Progenitor cell of endocrine pancreas (in vitro differentiated cells): Measurements from ENCODE around the gene LAMC3. TPM values are rescaled to one million over a fixed set of nuclear protein-coding genes. Genes with fewer than 3 reads are reported as not detected.

ENCODE experiments used
- DNase-seq: peaks from one replicate; pipeline ENCODE4 v3.0.0; 2021; ENCODE audit warnings: low spot score; ENCODE audit not compliant: unreplicated experiment
- H3K27ac Mint-ChIP-seq: 2 replicates; pipeline ENCODE4 v1.8.0; 2021; ENCODE audit warnings: mild to moderate bottlenecking, moderate library complexity, mixed read lengths
- H3K27me3 Mint-ChIP-seq: 2 replicates; pipeline ENCODE4 v1.8.0; 2021; ENCODE audit warnings: mixed read lengths
- H3K36me3 Mint-ChIP-seq: 2 replicates; pipeline ENCODE4 v1.8.0; 2022; ENCODE audit warnings: mixed read lengths; ENCODE audit not compliant: insufficient read depth
- H3K4me1 Mint-ChIP-seq: 2 replicates; pipeline ENCODE4 v1.8.0; 2021; ENCODE audit warnings: low read depth, mixed read lengths
- H3K4me3 Mint-ChIP-seq: 2 replicates; pipeline ENCODE4 v1.8.0; 2021; ENCODE audit warnings: low read depth, mild to moderate bottlenecking, moderate library complexity, mixed read lengths
- H3K9me3 Mint-ChIP-seq: 2 replicates; pipeline ENCODE4 v1.8.0; 2021; ENCODE audit warnings: low read depth, mixed read lengths
- CTCF ChIP-seq: fragments of 200-600 bp; sonication (generic); IDR thresholded peaks from one replicate; pipeline ENCODE4 v1.5.0; 2021; ENCODE audit warnings: antibody characterized with exemption, mild to moderate bottlenecking; ENCODE audit not compliant: unreplicated experiment
- total RNA-seq: library from RNA; stranded (reverse); gene quantifications from 2 replicates; pipeline ENCODE4 v1.2.1, GENCODE V29; 2021

LAMC3 gene
- total RNA-seq, 1 donor from 2014 or later = 0.12 TPM

- DNase-seq = no peak
- H3K36me3 Mint-ChIP-seq = peaks cover 7% of the 10 kb centered on the region
These were observed 110.6 kb downstream of the LAMC3 start for GRCh38 chr9:131119600-131119999.

GRCh38 chr9:131120620-131121228, 111.8 kb downstream of the LAMC3 start:
- no peak overlapping the region for H3K4me3 Mint-ChIP-seq
- H3K27me3 Mint-ChIP-seq = no peaks in the 10 kb centered on the region
- peaks cover 7% of the 10 kb centered on the region for H3K4me1 Mint-ChIP-seq
- no peak for TF ChIP-seq CTCF
- no peak overlapping the region for H3K27ac Mint-ChIP-seq
- no peak for DNase-seq
- H3K9me3 Mint-ChIP-seq = no peaks in the 10 kb centered on the region
- peaks cover 7% of the 10 kb centered on the region for H3K36me3 Mint-ChIP-seq

More at GRCh38 chr9:131119600-131119999, 110.6 kb downstream of the LAMC3 start:
- no peaks in the 10 kb centered on the region for H3K9me3 Mint-ChIP-seq
- H3K4me3 Mint-ChIP-seq = no peak overlapping the region
- H3K4me1 Mint-ChIP-seq = no peaks in the 10 kb centered on the region
- H3K27ac Mint-ChIP-seq = no peak overlapping the region
- TF ChIP-seq CTCF = no peak
- no peaks in the 10 kb centered on the region for H3K27me3 Mint-ChIP-seq

GRCh38 chr9:131121346-131121745, 112.4 kb downstream of the LAMC3 start:
- no peak overlapping the region for H3K27ac Mint-ChIP-seq
- peaks cover 11% of the 10 kb centered on the region for H3K4me1 Mint-ChIP-seq
- no peaks in the 10 kb centered on the region for H3K9me3 Mint-ChIP-seq
- H3K4me3 Mint-ChIP-seq = no peak overlapping the region
- no peak for DNase-seq
- no peaks in the 10 kb centered on the region for H3K27me3 Mint-ChIP-seq
- peaks cover 7% of the 10 kb centered on the region for H3K36me3 Mint-ChIP-seq
- TF ChIP-seq CTCF = no peak

- peak overlapping the region; percentile 59 for H3K27ac Mint-ChIP-seq
- peaks cover 7% of the 10 kb centered on the region for H3K36me3 Mint-ChIP-seq
- no peaks in the 10 kb centered on the region for H3K9me3 Mint-ChIP-seq
- peaks cover 11% of the 10 kb centered on the region for H3K4me1 Mint-ChIP-seq
- no peaks in the 10 kb centered on the region for H3K27me3 Mint-ChIP-seq
- DNase-seq = no peak
- no peak for TF ChIP-seq CTCF
- no peak overlapping the region for H3K4me3 Mint-ChIP-seq
These were observed 113.2 kb downstream of the LAMC3 start for GRCh38 chr9:131122158-131122557.

- H3K4me1 Mint-ChIP-seq = peaks cover 11% of the 10 kb centered on the region
- H3K27me3 Mint-ChIP-seq = no peaks in the 10 kb centered on the region
- H3K36me3 Mint-ChIP-seq = peaks cover 13% of the 10 kb centered on the region
- no peak for TF ChIP-seq CTCF
- peak overlapping the region; percentile 98 for H3K4me3 Mint-ChIP-seq
- H3K27ac Mint-ChIP-seq = peak overlapping the region; percentile 99
- no peaks in the 10 kb centered on the region for H3K9me3 Mint-ChIP-seq
- DNase-seq = no peak
These were observed 116.0 kb downstream of the LAMC3 start for GRCh38 chr9:131125038-131125287.
